AG08396 (cell line): Measurements from ENCODE around the gene KCND2.

ENCODE experiments used
- DNase-seq: peaks from one replicate; pipeline ENCODE4 v3.0.0; 2012; ENCODE audit warnings: low spot score, mixed read lengths

Gene KCND2

DNA sequence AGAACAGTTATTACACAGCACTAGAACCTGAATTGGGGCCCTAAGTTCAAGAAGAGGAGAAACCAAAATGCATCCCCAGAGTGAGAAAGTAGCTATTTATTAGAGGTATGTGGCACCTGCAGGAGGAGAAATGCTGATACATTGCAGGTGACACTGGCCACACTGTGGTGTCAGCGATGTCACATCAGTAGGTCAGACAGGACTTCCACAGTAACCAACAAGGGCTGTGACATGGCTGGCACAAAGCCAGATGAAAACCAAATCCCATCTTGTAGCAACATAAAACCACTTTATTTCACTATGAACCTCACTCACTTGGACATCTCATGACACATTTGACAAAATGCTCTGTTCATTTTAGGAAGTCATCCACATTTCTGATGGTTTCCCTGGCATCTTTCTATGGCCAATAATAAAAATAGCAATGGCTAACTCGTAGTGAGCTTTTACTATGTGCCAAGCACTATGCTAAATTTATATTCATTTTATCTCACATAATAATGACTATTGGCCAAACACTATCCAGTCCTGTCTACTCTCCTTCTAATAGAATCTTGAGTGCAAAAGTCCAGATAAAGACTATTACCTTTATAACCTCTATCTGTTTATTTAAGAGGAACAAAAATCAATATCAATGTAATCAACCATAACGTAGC lies 430.7 kb downstream of the KCND2 start:
- no peak for DNase-seq

- no peak for DNase-seq
Observed at GRCh38 chr7:120709252-120709971, 436.4 kb downstream of the KCND2 start.

GRCh38 chr7:120709972-120710320 lies 437.0 kb downstream of the KCND2 start:
- DNase-seq = no peak

DNA sequence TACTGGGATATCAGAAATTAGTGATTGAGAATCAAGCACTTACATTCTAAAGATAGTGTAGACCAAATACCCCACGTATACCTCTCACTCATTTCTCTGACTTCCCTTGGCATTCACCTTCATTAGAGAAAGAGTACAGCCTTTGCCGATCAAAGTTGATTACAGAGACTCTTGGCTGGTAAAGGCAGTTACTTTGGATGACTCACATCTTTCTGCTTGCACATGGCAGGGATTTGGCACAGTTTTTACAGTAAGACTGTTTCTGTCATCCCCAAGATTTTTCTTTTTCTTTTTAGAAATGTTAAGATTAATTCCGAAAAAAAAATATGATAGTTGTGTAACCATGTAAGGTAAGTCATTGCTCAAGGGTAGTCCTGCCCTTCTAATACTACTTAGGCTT lies 442.0 kb downstream of the KCND2 start:
- DNase-seq = no peak

DNA sequence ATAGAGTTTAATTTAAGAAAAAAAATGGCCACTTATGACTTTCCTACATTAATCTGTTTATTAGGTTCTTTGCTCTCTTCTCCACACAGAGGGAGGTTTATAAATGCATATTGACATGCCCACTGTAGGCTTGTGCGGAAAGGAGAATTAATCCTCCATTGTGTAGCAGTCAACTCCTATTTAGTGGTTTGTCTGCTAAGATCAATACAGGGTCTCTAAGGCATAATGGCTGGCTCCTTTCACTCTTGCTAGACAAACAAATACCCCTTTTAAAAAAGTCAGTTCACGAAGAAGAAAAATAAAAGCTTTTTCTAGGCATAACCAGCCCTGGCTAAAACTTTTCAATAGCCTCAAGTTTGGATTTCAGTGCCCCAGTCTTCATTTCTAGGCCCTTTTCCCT lies 443.3 kb downstream of the KCND2 start:
- DNase-seq = no peak

DNA sequence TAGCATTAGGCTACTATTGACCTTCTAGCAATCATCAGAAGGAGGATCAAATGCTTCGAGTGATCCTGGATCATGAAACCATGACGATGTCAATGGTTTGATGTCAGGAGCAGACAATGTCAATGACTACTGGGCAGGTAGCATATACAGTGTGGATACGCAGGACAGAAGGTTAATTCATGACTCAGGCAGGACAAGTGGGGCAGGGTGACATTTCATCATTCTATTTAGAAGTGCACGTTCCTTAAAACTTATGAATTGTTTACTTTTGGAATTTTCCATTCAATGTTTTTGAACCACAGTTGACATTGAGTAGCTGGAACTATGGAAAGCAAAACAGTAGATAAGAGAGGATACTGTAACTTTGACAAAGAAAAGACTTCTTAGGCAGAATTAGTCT lies 444.2 kb downstream of the KCND2 start:
- no peak for DNase-seq

DNA sequence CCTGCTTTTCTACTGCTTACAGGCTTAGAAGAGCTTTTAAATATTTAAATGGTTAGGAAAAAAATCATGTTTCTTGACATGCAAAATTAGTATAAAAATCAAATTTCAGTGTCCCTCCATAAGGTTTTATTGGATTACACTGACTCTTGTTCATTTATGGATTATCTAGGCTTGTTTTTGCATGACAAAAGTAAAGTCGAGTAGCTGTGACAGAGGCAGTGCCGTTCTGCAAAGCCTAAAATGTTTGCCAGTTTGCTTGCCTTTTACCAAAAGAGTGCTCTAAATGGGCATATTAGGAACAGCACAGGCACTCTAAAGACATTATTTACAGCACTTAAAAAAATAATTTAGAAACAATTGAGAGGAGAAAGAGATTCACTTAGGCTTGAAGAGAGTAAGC lies 445.4 kb downstream of the KCND2 start:
- no peak for DNase-seq

- no peak for DNase-seq
Observed at GRCh38 chr7:120720317-120720716, 447.3 kb downstream of the KCND2 start.

- no peak for DNase-seq
Observed at GRCh38 chr7:120723465-120724385, 450.8 kb downstream of the KCND2 start.

- no peak for DNase-seq
Observed at GRCh38 chr7:120724448-120724847, 451.5 kb downstream of the KCND2 start.

GRCh38 chr7:120724955-120725354 lies 452.0 kb downstream of the KCND2 start:
- DNase-seq = no peak

GRCh38 chr7:120725376-120726039 lies 452.5 kb downstream of the KCND2 start:
- peak; percentile 20 for DNase-seq

DNA sequence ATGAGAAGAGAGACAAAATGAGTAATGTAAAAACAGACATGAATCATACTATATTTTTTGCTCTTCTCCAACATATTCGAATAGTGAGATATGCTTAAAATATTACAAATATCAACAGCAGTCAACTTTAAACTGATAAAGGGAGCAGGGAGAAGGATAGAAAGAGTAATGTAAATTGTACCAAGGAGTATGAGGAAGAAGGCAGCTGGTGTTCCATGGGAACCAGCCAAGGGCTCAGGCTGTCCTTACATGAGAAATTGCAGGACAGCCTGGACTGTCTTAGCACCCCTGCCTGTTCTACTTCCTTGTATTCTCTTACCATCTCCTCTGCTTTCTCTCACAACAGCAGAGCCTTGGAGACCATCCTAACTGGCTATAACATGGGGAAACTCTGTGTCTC lies 456.3 kb downstream of the KCND2 start:
- no peak for DNase-seq

- DNase-seq = no peak
Observed at GRCh38 chr7:120731271-120731670, 458.3 kb downstream of the KCND2 start.

DNA sequence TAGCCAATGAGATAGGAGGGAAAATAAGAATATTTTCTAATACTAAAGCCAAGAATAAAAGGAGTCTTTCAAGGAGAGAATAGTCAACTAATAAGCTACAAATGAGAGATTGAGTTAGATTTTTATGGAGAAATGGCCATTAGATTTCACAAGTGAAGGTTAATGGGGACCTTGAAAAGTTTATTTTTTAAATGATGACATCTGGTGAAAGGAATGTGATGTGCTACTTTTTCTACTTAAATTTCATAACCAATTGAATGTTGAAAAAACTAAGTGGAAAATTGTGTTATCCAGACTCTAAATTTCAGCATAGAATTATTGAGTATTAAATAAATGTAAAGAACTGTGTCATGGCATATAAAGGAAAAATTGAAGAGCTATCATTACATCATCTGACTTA lies 459.3 kb downstream of the KCND2 start:
- no peak for DNase-seq

DNA sequence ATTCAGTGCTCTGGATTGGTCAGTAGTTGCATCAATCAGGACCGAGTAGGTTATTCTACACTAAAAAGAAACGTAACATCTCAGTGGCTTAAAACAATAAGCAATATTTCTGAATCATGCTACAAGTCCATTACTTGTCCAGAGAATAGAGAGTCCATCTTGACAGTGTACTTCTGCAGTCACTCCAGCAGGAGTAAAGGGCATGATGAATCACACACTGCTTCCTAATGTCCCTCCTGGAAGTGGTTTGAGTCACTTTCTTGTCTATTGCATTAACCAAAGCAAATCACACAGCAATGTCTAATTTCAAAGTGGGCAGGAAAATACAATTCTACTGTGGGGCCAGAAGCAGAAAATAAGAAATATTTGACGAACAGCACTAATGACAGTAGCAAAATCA lies 460.2 kb downstream of the KCND2 start:
- peak; percentile 21 for DNase-seq

DNA sequence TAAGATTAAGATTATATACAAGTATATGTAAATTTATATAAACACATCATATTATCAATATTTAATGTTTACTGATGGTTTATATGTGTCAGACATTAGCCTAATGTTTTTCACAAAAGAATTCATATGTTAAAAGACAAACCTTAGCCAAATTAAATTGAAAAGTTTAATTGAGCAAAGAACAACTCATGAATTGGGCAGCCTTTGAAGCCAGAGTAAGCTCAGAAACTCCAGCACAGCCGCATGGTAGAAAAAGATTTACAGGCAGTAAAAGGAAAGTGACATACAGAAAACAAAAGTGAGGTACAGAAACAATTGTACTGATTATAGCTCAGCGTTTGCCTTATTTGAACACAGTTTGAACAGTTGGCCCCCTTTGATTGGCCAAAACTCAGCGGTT lies 460.9 kb downstream of the KCND2 start:
- no peak for DNase-seq

DNA sequence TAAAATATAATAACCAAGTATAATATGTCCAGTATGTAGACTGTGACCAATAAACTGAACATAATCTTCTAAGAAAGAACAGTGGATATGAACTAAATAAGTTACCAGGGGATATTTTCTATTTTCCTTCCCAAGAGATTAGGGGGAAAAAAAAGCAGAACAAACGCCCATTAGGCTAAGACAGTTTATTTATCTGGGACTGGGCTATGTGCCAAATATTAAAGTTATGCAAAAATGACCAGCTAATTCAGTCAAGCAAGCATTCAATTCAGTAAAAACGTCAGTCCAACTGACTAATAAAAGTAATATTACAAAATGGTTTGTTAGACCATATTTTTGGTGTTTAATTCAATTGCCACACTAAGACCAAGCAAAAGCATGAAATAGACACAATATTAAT lies 462.8 kb downstream of the KCND2 start:
- no peak for DNase-seq

DNA sequence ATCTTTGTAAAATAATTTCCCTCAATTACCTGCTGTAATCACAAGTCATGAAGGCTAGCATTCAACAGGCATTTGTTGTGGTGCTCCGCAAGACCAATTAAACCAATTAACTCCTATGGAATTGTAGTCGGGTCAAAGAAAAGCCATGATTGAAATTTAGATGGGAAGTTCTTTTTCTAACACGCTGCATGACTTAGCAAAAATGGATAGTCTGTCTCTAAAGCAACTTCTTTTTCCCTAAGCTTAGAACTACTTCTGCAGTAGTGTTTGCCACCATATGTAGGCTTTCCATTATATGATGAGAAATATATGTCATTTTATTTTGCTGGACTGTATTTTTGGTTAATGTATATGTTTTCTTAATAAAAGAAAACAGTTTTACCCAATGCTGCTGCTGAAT lies 465.8 kb downstream of the KCND2 start:
- DNase-seq = no peak

GRCh38 chr7:120740348-120740747 lies 467.4 kb downstream of the KCND2 start:
- no peak for DNase-seq

GRCh38 chr7:120741371-120742042 lies 468.5 kb downstream of the KCND2 start:
- DNase-seq = no peak

DNA sequence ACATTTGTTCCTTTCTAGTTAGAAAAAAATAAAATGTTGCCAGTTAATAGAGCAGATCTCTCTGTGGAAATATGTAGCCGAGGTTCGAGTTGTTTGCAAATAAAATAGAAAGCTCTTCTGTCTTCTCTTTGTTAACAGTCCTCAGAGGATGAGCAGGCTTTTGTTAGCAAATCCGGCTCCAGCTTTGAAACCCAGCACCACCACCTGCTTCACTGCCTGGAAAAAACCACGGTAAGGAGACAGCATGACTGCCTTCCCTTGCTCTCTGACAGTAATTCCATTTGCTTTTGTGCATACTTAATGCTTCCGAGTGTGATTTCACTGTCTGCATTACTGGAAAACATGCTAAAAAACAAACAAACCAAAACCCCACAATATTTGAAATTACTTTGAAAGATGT lies 469.4 kb downstream of the KCND2 start:
- DNase-seq = no peak
